ENCODE measurements around the gene PREB. TPM values are rescaled to one million over a fixed set of nuclear protein-coding genes. Genes with fewer than 3 reads are reported as not detected.
A peak's percentile ranks its signal among the peaks of the same experiment; 100 is the strongest.

The PREB gene
- total and polyA plus RNA-seq, 2 of the 13 experiments (the other 11 are each of a cell fraction or from before 2014, with no cell fraction given), result 112 to 192 TPM

- TF ChIP-seq ZNF768 (CRISPR knock-in tag; IDR thresholded peaks at IDR 0.05) (no peak), ZNF556 (CRISPR knock-in tag; IDR thresholded peaks at IDR 0.05; ENCODE audit: borderline replicate concordance) (0 out of 2 replicates have a peak, but pooled peaks have one; percentile 8), ZMYM2 (CRISPR knock-in tag; IDR thresholded peaks at IDR 0.05) (no peak), ISL2 (CRISPR knock-in tag; IDR thresholded peaks at IDR 0.05) (no peak), RFX1 (IDR thresholded peaks at IDR 0.05) (no peak), CAMTA2 (CRISPR knock-in tag; IDR thresholded peaks at IDR 0.05; ENCODE audit: borderline replicate concordance) (no peak), ZNF546 (CRISPR knock-in tag; conservative IDR thresholded peaks at IDR 0.05) (peak; percentile 29; the same call in 1 of the 2 replicates), ZBTB25 (CRISPR knock-in tag; IDR thresholded peaks at IDR 0.05) (no peak), MAX (IDR thresholded peaks at IDR 0.05) (no peak), NCOA5 (CRISPR knock-in tag; IDR thresholded peaks at IDR 0.05) (no peak), PHF21A (CRISPR knock-in tag; IDR thresholded peaks at IDR 0.05) (no peak), ZNF646 (CRISPR knock-in tag; IDR thresholded peaks at IDR 0.05) (no peak), SATB2 (CRISPR knock-in tag; IDR thresholded peaks at IDR 0.05) (no peak), RBM39 (IDR thresholded peaks at IDR 0.05; ENCODE audit: low read depth, low read length, poor library complexity, severe bottlenecking) (no peak), NFKB2 (CRISPR knock-in tag; IDR thresholded peaks at IDR 0.05; ENCODE audit: borderline replicate concordance) (no peak), HNRNPH1 (optimal IDR thresholded peaks at IDR 0.05; ENCODE audit: low read depth, low read length) (no peak), ATF7-NPFF (CRISPR knock-in tag; IDR thresholded peaks at IDR 0.05; ENCODE audit: low read depth) (no peak), ATF2 (CRISPR knock-in tag; IDR thresholded peaks at IDR 0.05) (no peak)
- TF ChIP-seq, protein P1, sequence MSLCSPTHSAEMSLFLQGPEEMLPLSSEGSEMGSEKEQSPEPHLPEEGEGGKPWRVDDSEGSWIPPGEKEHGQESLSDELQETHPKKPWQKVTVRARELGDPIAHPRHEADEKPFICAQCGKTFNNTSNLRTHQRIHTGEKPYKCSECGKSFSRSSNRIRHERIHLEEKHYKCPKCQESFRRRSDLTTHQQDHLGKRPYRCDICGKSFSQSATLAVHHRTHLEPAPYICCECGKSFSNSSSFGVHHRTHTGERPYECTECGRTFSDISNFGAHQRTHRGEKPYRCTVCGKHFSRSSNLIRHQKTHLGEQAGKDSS (CRISPR knock-in tag; IDR thresholded peaks at IDR 0.05; ENCODE audit: borderline replicate concordance, low read depth), result no peak; the same call in 1 of the 2 replicates
Observed at GRCh38 chr2:27091746-27092695, 42.4 kb downstream of the PREB start (continued).

Measured in HepG2 (cell line).